ENCODE data around the gene SEMA4B.
"Not testable (repeated sequence)": the region's sequence is repeated elsewhere in the genome, so short reads cannot be mapped to it uniquely, and the experiment has no call there.

SEMA4B gene

DNA sequence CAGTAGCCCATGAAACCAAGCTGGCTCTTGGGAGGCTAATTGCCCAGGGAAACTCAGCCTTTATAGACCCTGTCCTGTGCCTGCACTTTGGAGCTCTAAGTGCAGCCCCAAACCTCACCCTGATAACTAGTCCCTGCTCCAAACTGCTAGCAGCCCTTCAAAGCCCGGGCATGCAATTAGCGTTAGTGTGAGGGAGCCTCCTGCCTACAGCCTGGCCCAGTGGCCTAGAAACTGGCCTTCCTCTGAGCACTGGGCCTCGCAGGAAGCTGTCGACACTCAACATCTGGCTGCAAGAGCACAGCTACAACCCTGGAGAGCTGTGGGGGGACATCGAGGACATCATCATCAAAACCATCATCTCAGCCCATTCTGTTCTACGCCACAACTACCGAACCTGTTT, 56.6 kb downstream of the SEMA4B start:
- no peak for DNase-seq (ENCODE audit: low read depth in 2 of 2)

GRCh38 chr15:90259524-90259923, 58.4 kb downstream of the SEMA4B start:
- no peak for DNase-seq (ENCODE audit: low read depth in 2 of 2)

DNA sequence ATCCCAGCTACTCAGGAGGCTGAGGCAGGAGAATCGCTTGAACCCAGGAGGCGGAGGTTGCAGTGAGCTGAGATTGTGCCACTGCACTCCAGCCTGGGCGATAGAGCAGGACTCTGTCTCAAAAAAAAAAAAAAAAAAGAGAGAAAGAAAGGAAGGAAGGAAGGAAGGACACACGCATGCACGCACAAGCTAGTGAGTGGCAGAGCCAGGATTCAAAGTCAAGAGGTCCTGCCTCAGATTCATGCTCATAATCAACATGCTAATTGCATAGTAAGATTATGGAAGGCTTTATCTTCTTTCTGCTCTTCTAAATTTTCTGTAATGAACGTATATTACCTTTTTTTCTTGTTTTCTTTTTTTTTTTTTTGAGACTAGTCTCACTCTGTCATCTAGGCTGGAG, 59.6 kb downstream of the SEMA4B start:
- not testable (repeated sequence) for DNase-seq (ENCODE audit: low read depth in 2 of 2)

GRCh38 chr15:90261811-90262210, 60.7 kb downstream of the SEMA4B start:
- DNase-seq (ENCODE audit: low read depth in 2 of 2) = no peak

- no peak for DNase-seq (ENCODE audit: low read depth in 2 of 2)
Measured at GRCh38 chr15:90262426-90262825, 61.3 kb downstream of the SEMA4B start.

- DNase-seq (ENCODE audit: low read depth in 2 of 2) = peak in 1 of 2 donors; percentile 21
Measured at GRCh38 chr15:90264671-90265070, 63.5 kb downstream of the SEMA4B start.

GRCh38 chr15:90265271-90266060, 64.3 kb downstream of the SEMA4B start, which contains the start of gene NGRN:
NGRN (plus strand) TSS chr15:90265672; CDS start chr15:90265713, 41 bp downstream.
- peak; percentile 87 to 91 for DNase-seq (ENCODE audit: low read depth in 2 of 2)

- peak; percentile 22 to 27 for DNase-seq (ENCODE audit: low read depth in 2 of 2)
Measured at GRCh38 chr15:90266061-90266431, 64.9 kb downstream of the SEMA4B start.

DNA sequence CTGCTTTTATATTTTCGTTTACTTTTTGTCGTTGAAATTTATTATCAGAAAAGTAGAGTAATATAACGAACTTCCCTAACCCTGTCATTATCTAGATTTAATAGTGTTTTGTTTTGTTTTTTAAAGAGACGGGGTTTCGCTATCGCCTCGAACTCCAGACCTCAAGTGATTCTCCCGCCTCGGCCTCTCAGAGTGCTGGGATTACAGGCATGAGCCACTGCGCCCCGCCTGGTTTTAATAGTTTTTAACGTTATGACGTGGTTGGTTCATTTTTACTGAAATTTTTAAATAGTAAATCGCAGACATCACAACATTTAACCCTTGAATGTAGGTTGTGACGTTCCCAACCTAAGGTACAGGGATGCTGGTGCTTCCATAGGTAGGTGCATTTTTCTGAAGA, 65.4 kb downstream of the SEMA4B start:
- no peak for DNase-seq (ENCODE audit: low read depth in 2 of 2)

DNA sequence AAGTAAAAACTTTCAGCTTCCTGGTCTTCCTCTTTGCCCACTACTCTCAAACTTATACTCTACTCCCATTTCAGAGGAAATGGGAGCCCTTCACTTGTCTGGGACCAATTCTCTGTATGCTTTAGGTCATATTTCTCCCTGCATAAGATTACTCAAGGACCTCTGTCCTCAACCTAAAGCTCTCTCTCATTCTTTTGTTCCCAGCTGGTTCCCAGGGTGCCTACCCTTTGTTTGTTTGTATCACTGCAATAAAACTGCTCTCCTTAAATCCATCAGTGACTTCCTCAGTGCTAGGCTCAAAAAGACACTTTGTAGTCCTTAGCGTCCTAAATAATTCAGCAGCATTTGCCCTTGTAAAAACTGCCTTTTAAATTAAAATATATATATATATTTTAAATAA, 67.3 kb downstream of the SEMA4B start:
- no peak for DNase-seq (ENCODE audit: low read depth in 2 of 2)

- no peak for DNase-seq (ENCODE audit: low read depth in 2 of 2)
Measured at GRCh38 chr15:90270502-90271150, 69.5 kb downstream of the SEMA4B start.

DNA sequence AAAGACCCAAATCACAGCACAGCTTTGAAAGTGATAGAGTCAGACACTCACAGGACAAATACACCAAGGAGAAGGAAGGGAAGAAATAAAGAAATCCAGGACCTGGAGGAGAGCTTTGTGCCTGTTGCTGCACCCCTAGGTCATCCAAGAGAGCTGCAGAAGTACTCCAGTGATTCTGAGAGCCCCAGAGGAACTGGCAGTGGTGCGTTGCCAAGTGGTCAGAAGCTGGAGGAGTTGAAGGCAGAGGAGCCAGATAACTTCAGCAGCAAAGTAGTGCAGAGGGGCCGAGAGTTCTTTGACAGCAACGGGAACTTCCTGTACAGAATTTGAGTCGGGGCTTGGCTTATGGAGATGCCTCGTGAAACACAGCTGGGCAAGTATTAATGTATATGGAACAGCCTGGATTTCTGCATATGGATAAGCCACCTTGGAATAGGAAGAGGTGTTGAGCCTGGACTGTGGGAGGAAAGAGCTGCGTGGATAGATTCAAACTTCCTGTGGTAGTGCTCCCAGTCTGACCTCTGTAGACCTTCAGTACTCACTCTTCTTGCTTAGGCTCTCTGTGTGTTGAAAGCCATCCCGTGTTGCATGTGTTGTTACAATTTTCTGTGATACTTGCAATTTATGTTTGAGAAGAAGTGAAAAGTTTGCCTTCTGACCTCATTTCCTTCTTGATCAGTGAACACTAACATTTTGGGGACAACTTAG, 70.5 kb downstream of the SEMA4B start:
- DNase-seq (ENCODE audit: low read depth in 2 of 2) = no peak

DNA sequence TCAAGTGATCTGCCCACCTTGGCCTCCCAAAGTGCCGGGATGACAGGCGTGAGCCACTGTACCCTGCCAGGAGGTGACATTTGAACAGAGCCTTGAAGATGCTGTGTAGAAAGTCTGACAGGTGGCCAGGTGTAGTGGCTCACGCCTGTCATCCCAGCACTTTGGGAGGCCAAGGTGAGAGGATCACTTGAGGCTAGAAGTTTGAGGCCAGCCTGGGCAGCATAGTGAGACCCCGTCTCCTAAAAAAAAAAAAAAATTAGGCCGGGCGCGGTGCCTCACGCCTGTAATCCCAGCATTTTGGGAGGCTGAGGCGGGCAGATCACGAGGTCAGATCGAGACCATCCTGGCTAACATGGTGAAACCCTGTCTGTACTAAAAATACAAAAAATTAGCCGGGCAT, 77.3 kb downstream of the SEMA4B start:
- not testable (repeated sequence) for DNase-seq (ENCODE audit: low read depth in 2 of 2)

Data from stimulated activated CD8-positive, alpha-beta memory T cell treated with anti-CD3 and anti-CD28 coated beads, Interleukin-15, amount 100 ng/mL, for 48 hours (primary cell).